AG08396 (cell line): ENCODE data around the gene GNAO1.

Experiments
- DNase-seq: peaks from one replicate; pipeline ENCODE4 v3.0.0; 2012; ENCODE audit warnings: low spot score, mixed read lengths

Gene GNAO1

GRCh38 chr16:56350491-56351405 is 159.5 kb downstream of the GNAO1 start:
- no peak for DNase-seq

DNA sequence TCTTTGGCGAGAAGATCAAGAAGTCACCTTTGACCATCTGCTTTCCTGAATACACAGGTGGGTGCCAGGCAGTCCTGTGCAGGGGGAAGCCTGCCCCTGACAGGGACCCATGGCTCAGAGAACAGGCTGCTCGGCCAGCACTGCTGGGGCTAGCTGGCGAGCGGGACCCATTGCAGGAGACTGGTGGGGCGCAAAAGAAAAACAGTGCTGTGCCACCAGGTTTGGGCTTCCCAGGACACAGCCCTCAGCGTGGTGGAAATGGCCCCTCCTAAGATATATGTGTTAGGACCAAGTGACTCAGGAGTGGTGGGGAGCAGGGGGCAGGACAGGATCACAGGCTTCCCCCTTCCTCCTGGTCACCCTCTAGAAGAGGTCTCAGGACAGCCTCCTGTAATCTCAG is 160.2 kb downstream of the GNAO1 start:
- no peak for DNase-seq

DNA sequence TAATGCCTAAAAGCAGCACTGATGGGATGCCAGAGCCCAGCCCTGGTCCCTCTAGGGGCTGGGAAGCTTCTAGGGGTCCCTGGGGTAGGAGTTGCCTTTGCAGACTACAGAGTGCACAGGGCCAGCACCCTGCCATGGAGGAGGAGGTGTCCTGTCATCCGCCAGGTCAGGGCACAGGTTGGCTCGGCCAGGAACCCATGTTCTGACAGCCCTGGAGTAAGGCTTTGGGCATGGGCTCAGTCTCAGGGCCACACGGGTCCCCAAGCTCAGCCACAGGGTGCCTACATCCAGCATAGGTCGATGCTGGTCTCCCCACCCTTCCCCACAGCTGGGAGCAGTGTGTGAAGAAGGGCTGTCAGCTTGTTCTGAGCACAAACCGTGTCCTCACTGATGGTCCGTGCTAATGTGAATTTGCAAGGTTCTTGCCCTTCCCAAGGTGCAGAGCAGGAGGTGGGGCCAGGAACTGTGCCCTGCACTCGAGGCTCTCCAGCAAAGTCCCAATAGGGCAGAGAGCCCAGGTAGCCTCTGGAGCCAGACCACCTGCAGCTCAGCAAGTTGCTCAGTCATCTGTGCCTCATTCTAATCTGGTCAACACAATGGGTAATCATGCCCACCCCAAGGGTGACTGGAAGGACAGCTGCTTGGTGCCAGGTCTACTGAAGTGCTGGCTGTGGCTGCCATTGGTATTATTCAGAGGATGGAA is 161.2 kb downstream of the GNAO1 start:
- DNase-seq: no peak

- no peak for DNase-seq
Observed at GRCh38 chr16:56353054-56353921, 162.0 kb downstream of the GNAO1 start.

- no peak for DNase-seq
Observed at GRCh38 chr16:56354016-56354415, 162.7 kb downstream of the GNAO1 start.

GRCh38 chr16:56354746-56355145 is 163.5 kb downstream of the GNAO1 start:
- no peak for DNase-seq

- DNase-seq: no peak
Observed at GRCh38 chr16:56355221-56355620, 163.9 kb downstream of the GNAO1 start.

DNA sequence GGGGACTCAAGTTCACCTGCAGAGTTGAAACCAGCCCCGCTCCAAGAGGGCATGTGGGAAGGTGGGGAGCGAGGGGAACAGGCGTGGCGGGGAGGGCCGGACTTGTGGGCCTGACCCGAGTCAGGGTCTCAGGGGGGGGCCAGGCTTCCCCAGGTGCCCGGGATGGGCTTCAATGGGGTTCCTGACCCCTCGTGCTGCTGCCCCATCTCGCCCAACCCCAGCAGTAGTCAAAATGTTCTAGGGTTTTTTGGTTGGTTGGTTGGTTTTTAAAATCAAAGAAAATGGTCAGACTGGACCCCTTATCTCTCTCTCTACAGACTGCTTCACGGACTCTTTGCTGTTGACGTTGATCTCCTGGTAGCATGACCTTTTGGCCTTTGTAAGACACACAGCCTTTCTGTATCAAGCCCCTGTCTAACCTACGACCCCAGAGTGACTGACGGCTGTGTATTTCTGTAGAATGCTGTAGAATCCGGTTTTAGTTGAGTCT is 164.5 kb downstream of the GNAO1 start:
- no peak for DNase-seq

DNA sequence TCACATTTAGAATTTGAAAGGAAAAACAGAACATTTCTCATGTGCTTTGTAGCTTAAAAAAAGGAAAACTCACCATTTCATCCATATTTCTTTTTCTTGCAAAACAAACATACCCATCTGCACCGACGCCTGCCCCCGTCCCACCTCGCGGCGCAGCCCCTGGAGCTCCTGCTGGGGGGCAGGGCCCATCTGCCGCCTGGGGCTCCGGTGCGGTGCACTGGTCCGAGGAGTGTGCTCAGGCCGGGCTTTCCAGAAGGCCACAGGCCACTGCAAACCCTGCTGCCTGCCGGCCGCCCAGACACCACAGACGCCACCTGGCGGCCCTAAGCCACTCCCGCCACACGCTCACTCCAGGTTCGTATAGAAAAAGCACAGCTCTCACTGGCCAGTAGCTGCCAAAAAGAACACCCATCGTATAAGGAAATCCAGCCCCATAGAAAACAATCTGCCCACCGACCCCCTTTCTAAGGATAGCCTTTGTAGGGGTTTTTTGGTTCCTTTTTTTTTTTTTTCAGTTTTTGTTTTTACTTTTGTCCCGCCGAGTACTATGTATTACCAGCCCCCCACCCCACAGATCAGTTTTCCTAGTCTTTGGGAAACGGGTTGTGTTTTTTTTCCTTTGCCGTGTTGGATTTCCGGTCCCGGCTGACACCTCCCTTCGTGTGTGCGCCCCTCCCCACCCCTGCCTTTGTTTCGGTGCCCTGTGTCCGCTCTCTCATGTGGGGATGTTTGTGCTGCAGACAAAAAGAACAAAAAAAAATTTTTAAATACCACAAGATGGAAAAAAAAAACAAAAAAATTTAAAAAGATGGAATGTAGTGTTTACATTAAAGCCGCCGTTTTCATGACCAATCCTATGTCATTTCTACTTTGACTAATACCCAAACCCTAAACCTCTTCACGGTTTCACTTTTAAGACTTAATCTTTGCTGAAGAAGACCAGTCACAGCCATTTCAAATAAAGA is 165.3 kb downstream of the GNAO1 start:
- DNase-seq: peak; percentile 95

DNA sequence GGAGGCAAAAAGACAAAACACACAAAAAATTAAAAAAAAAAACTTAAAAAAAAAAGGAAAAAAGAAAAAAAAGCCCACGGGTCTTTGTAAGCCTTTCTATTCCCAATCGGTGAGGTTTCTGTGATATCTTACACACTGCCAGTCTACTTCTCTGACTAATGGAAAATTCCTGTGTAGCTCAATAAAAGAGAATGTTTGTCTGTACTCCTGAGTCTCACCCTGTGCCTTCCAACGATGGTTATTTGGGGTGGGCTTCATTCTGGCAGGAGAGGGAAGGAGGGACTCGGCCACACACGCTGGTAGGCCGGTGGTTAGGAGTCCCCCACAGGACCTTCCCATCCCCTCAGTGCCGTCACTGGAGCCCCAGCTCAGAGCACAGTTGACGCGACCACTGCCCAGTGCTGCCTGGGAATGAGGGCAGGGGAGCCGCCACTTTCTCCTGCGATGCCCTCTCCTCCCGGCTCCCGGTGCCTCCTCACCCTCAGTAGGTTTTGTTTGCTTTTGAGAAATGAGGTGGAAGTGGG is 166.0 kb downstream of the GNAO1 start:
- DNase-seq: peak; percentile 80

DNA sequence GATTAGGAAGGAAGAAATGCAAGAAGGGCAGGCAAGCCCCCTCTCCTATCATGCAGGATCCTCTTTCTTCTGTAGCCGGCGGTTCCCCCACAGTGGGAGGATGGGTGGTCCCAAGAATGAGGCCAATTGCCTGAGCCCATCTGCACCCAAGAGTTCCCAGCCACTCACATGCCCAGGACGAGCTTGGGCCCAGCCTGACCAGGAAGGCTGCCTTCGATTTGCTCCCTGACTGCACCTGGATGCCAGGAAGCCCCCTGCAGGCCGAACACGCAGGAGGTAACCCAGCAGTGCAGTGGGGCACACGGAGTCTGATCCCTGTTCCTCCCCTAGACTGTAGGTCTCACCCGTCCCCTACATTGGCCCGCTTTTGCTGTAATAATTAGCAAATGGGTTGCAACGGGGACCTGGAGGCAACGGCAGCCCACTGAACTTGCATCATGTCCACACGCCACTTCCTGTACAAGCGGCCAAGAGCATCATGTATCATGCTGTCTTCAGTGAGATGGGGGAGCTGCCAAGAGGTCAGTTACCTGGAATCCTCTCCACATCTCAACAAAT is 166.6 kb downstream of the GNAO1 start:
- peak; percentile 8 for DNase-seq

DNA sequence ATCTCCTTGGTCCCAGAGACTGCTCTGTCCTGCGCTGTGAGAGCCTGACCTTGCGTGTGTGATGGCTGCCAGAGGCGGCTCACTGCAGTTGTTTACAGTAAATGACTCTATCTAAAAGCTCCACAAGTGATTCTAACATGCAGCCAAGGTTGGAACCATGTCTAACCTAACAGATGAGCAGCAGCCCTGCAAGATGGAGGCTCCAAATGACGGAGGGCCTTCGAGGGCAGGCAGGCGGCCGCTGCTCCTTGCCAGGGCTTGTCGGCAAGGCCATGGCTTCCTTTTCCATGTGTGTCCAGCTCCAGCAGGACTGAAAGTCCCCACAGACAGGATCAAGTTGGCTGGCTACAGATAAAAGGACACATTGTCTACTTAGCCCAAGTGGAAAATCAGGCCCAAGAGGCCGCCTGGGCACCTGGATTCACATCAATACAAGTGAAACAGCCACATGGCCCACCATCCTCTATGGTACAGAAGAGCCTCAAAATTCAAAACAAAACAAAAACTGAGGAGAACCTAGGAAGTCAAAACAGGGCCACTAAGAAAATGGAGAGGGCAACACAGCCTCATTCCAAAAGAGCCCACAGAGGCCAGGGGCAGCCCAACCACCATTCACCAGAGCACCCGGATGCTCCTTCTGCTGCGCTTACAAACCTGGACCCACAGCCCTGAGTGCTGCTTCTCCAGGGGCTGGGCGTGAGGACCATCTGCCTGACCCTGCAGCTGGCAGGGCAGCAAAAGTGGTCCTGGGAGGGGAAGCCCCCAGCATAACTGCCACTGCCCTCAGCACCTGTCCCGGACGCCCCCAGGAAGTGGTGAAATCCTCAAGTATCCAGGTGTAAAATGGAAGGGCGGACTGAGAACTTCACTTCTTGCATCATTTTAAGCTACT is 169.1 kb downstream of the GNAO1 start:
- DNase-seq: no peak

- DNase-seq: no peak
Observed at GRCh38 chr16:56362057-56362655, 170.9 kb downstream of the GNAO1 start.

GRCh38 chr16:56362706-56363105 is 171.4 kb downstream of the GNAO1 start:
- DNase-seq: no peak

GRCh38 chr16:56363181-56363716 is 172.0 kb downstream of the GNAO1 start:
- DNase-seq: no peak

- no peak for DNase-seq
Observed at GRCh38 chr16:56363781-56364565, 172.7 kb downstream of the GNAO1 start.

GRCh38 chr16:56364865-56365264 is 173.6 kb downstream of the GNAO1 start:
- no peak for DNase-seq

- DNase-seq: no peak
Observed at GRCh38 chr16:56365552-56365951, 174.3 kb downstream of the GNAO1 start.
